Gastrocnemius medialis (tissue), 4 donors: ENCODE measurements around the gene C20orf204.

ENCODE experiments used
- CTCF ChIP-seq, 5 experiments: fragments of 450-650 bp in 3 of 5; fragments of 200-600 bp in 2 of 5; sonication (generic) in 2 of 5; IDR thresholded peaks in 4 of 5; conservative IDR thresholded peaks in 1 of 5; 1 replicate in 4 of 5; 2 replicates in 1 of 5; pipeline ENCODE4 v1.5.1; 2016 to 2019; ENCODE audit warnings: antibody characterized with exemption in 5 of 5, mild to moderate bottlenecking in 3 of 5, moderate library complexity in 3 of 5
- POLR2A ChIP-seq, 2 donors: fragments of 450-650 bp; IDR thresholded peaks; one replicate each; pipeline ENCODE4 v1.6.1; 2017; ENCODE audit warnings: antibody characterized with exemption in 2 of 2, mild to moderate bottlenecking in 2 of 2, moderate library complexity in 2 of 2

DNA sequence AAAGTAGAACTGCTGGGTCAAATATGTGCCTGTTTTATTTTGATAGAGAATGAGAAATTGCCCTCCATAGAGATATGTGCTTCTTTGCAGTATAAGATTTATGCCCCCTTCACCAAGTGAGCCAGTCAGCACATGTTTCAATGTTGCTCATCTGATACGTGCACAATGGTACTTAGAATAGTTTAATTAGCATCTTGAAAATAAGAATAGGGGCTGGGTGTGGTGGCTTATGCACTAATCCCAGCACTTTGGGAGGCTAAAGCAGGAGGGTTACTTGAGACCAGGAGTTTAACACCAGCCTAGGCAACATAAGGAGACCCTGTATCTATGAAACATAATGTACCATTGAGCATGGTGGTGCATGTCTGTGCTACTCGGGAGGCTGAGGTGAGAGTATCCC lies 20.3 kb upstream of the C20orf204 start:
- TF ChIP-seq CTCF (IDR thresholded peaks at IDR 0.05 in 4 of 5, conservative IDR thresholded peaks at IDR 0.05 in 1 of 5) (no peak), POLR2A (IDR thresholded peaks at IDR 0.05) (no peak)
